Muscle of back (tissue), 11 donors: ENCODE measurements around the gene DEUP1. TPM values are rescaled to one million over a fixed set of nuclear protein-coding genes. Genes with fewer than 3 reads are reported as not detected.

ENCODE experiments used
- DNase-seq, 3 donors: peaks; one replicate each; pipeline versions ENCODE4 v3.0.0 to v3.0.0-alpha.2; 2013
- polyA plus RNA-seq, 10 donors: library from polyadenylated mRNA; unstranded; fragments of 120-200 nt; gene quantifications; one replicate each; pipeline ENCODE4 v1.2.1, GENCODE V29; 2013; ENCODE audit not compliant: insufficient read length in 10 of 10

Gene DEUP1
- polyA plus RNA-seq, 10 donors: 0.18 to 0.22 (median 0.20) TPM; not detected in 7

- DNase-seq: peak in 1 of 3 donors; percentile 50
Measured at GRCh38 chr11:93477684-93478234, 147.2 kb downstream of the DEUP1 start.

GRCh38 chr11:93478841-93479240 is 148.3 kb downstream of the DEUP1 start:
- DNase-seq: no peak

- DNase-seq: no peak
Measured at GRCh38 chr11:93480256-93480655, 149.7 kb downstream of the DEUP1 start.

- no peak for DNase-seq
Measured at GRCh38 chr11:93480756-93481155, 150.2 kb downstream of the DEUP1 start.

GRCh38 chr11:93481279-93481678 is 150.7 kb downstream of the DEUP1 start:
- no peak for DNase-seq

- no peak for DNase-seq
Measured at GRCh38 chr11:93481696-93482095, 151.2 kb downstream of the DEUP1 start.

- DNase-seq: no peak
Measured at GRCh38 chr11:93482556-93482955, 152.0 kb downstream of the DEUP1 start.

- peak in 2 of 3 donors; percentile 7 to 31 for DNase-seq
Measured at GRCh38 chr11:93484716-93485115, 154.2 kb downstream of the DEUP1 start.

GRCh38 chr11:93485983-93486382 is 155.4 kb downstream of the DEUP1 start:
- DNase-seq: no peak

GRCh38 chr11:93487032-93487483 is 156.5 kb downstream of the DEUP1 start:
- DNase-seq: no peak

Other genes with a start within 250 kb of the DEUP1 start
- gene SLC36A4, start 132.8 kb upstream of the DEUP1 start, polyA plus RNA-seq: 10 to 100 TPM in 3 of 10 donors, 1 to 10 TPM in 7; 6.2 to 12.3 (median 8.6) TPM
- 10 to 100 TPM in 5 of 10 donors, 1 to 10 TPM in 5; 6.5 to 17.5 (median 10.3) TPM for gene SMCO4, start 212.6 kb downstream of the DEUP1 start, polyA plus RNA-seq